Measurements from ENCODE around the gene ACAD10.

ACAD10 gene

GRCh38 chr12:111784953-111785352 lies 99.1 kb downstream of the ACAD10 start:
- H3K4me3 ChIP-seq (ENCODE audit: low read length), result no peak overlapping the region
- H4K20me1 ChIP-seq (ENCODE audit: insufficient read depth, low read length), result no peaks in the 10 kb centered on the region
- DNase-seq, result no peak
- H3K9me3 ChIP-seq (replicated peaks; ENCODE audit: insufficient read depth, low read length), result no peaks in the 10 kb centered on the region
- H3K4me1 ChIP-seq (ENCODE audit: low read length), result no peaks in the 10 kb centered on the region
- H3K79me2 ChIP-seq (ENCODE audit: low read length), result no peaks in the 10 kb centered on the region
- H3K9ac ChIP-seq (ENCODE audit: low read length), result no peak overlapping the region
- H3K36me3 ChIP-seq (replicated peaks; ENCODE audit: insufficient read depth, low read length), result no peaks in the 10 kb centered on the region
- no peaks in the 10 kb centered on the region for H3F3A ChIP-seq (ENCODE audit: insufficient read depth, low read length)
- TF ChIP-seq EZH2 (optimal IDR thresholded peaks at IDR 0.05; ENCODE audit: low read depth, low read length), result no peak
- no peak for TF ChIP-seq EZH2phosphoT487 (IDR thresholded peaks at IDR 0.05; ENCODE audit: low read length)
- TF ChIP-seq, protein P1, sequence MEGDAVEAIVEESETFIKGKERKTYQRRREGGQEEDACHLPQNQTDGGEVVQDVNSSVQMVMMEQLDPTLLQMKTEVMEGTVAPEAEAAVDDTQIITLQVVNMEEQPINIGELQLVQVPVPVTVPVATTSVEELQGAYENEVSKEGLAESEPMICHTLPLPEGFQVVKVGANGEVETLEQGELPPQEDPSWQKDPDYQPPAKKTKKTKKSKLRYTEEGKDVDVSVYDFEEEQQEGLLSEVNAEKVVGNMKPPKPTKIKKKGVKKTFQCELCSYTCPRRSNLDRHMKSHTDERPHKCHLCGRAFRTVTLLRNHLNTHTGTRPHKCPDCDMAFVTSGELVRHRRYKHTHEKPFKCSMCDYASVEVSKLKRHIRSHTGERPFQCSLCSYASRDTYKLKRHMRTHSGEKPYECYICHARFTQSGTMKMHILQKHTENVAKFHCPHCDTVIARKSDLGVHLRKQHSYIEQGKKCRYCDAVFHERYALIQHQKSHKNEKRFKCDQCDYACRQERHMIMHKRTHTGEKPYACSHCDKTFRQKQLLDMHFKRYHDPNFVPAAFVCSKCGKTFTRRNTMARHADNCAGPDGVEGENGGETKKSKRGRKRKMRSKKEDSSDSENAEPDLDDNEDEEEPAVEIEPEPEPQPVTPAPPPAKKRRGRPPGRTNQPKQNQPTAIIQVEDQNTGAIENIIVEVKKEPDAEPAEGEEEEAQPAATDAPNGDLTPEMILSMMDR (IDR thresholded peaks at IDR 0.05; ENCODE audit: low read length), result no peak
- no peak overlapping the region for H3K4me2 ChIP-seq (ENCODE audit: low read depth, low read length)
- H3K9me2 ChIP-seq (replicated peaks; ENCODE audit: insufficient read depth, low read length), result no peaks in the 10 kb centered on the region
- H2AFZ ChIP-seq (ENCODE audit: low read length), result no peak overlapping the region
- no peaks in the 10 kb centered on the region for H3K27me3 ChIP-seq (replicated peaks; ENCODE audit: insufficient read depth, low read length)
- no peak overlapping the region for H3K27ac ChIP-seq (ENCODE audit: low read length)

DNA sequence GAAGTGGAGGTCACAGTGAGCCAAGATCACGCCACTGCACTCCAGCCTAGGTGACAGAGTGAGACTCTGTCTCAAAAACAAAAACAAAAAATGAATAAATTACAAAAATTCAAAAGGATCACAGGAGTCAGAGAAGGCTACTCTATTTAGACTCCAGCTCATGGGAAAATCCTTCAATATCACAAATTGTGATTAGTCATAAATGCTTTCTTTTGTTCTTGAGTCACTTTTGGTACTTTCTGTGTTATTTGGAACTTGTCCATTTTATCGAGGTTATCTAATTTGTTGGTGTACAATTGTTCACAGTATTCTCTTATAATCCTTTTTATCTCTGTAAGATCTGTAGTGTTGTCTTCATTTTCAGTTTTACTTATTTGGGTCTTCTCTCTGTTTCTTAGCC lies 99.8 kb downstream of the ACAD10 start:
- Histone ChIP-seq H3K4me2 (ENCODE audit: low read depth, low read length) (no peak overlapping the region), H4K20me1 (ENCODE audit: insufficient read depth, low read length) (no peaks in the 10 kb centered on the region), H3K79me2 (ENCODE audit: low read length) (no peaks in the 10 kb centered on the region), H3K27ac (ENCODE audit: low read length) (no peak overlapping the region), H3K9me3 (replicated peaks; ENCODE audit: insufficient read depth, low read length) (no peaks in the 10 kb centered on the region), H3K27me3 (replicated peaks; ENCODE audit: insufficient read depth, low read length) (no peaks in the 10 kb centered on the region), H3K4me3 (ENCODE audit: low read length) (no peak overlapping the region), H3K36me3 (replicated peaks; ENCODE audit: insufficient read depth, low read length) (no peaks in the 10 kb centered on the region), H3K9ac (ENCODE audit: low read length) (no peak overlapping the region), H2AFZ (ENCODE audit: low read length) (no peak overlapping the region), H3F3A (ENCODE audit: insufficient read depth, low read length) (no peaks in the 10 kb centered on the region), H3K4me1 (ENCODE audit: low read length) (no peaks in the 10 kb centered on the region), H3K9me2 (replicated peaks; ENCODE audit: insufficient read depth, low read length) (no peaks in the 10 kb centered on the region)
- no peak for DNase-seq
- TF ChIP-seq EZH2 (optimal IDR thresholded peaks at IDR 0.05; ENCODE audit: low read depth, low read length), result no peak
- no peak for TF ChIP-seq EZH2phosphoT487 (IDR thresholded peaks at IDR 0.05; ENCODE audit: low read length)
- TF ChIP-seq, protein P1 (IDR thresholded peaks at IDR 0.05; ENCODE audit: low read length), result no peak

DNA sequence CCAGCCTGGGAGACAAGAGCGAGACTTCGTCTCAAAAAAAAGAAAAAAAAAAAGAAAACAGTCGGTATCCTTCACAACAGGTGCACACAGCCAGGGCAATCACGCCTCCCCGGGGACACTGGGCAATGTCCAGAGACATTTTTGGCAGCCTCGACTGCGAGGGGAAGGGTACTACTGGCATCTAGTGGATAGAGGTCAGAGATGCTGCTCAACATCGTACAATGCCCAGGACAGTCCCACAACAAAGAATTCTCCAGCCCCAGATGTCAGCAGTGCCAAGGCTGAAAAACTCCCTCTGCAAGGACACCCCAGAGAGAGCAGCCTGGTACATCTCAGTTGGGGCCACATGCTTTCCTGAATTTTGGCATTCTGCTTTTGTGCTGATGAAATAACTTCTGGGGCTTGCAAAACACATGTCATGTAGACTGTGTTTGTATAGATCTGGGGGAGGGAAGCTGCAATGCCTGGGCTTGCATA lies 102.4 kb downstream of the ACAD10 start:
- Histone ChIP-seq H3F3A (ENCODE audit: insufficient read depth, low read length) (no peaks in the 10 kb centered on the region), H3K4me2 (ENCODE audit: low read depth, low read length) (no peak overlapping the region), H4K20me1 (ENCODE audit: insufficient read depth, low read length) (no peaks in the 10 kb centered on the region), H3K9me3 (replicated peaks; ENCODE audit: insufficient read depth, low read length) (no peaks in the 10 kb centered on the region), H3K4me1 (ENCODE audit: low read length) (no peaks in the 10 kb centered on the region), H3K27me3 (replicated peaks; ENCODE audit: insufficient read depth, low read length) (no peaks in the 10 kb centered on the region), H3K9ac (ENCODE audit: low read length) (no peak overlapping the region), H3K4me3 (ENCODE audit: low read length) (no peak overlapping the region), H3K9me2 (replicated peaks; ENCODE audit: insufficient read depth, low read length) (no peaks in the 10 kb centered on the region), H3K27ac (ENCODE audit: low read length) (no peak overlapping the region), H3K79me2 (ENCODE audit: low read length) (no peaks in the 10 kb centered on the region), H3K36me3 (replicated peaks; ENCODE audit: insufficient read depth, low read length) (no peaks in the 10 kb centered on the region), H2AFZ (ENCODE audit: low read length) (no peak overlapping the region)
- no peak for TF ChIP-seq EZH2 (optimal IDR thresholded peaks at IDR 0.05; ENCODE audit: low read depth, low read length)
- TF ChIP-seq, protein P1 (IDR thresholded peaks at IDR 0.05; ENCODE audit: low read length), result no peak
- no peak for TF ChIP-seq EZH2phosphoT487 (IDR thresholded peaks at IDR 0.05; ENCODE audit: low read length)
- DNase-seq, result no peak

Data from MM.1S (cell line).